ENCODE results near the gene DNM2.

DNA sequence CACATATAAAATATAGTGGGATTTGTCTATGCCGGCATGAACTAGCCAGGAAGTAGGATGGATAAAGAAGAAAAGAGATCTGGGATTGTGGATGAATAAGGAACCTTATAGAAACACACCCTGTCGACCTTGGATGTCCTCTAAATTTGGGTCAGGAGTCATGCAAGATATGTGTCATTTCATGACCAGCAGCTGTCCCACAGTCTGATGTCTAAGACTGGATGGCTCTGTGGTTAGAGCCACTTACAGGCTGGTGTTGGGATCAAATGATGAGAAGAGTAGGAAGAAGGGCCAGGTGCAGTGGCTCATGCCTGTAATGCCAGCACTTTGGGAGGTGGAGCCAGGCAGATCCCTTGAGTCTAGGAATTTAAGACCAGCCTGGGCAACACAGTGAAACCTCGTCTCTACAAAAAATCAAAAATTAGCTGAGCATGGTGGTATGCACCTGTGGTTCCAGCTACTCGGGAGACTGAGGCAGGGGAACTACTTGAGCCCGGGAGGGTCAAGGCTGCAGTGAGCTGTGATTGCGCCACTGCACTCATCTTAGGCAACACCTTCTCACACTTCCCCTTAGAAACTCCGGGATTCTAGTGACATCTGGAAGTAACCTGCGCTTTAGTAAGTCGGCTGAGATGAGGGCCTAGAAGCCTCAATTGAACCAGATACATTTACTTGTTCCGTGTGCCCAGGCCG is 87.3 kb downstream of the DNM2 start:
- TF ChIP-seq POLR2A (IDR thresholded peaks at IDR 0.05; ENCODE audit: low read depth) (no peak), EP300 (IDR thresholded peaks at IDR 0.05) (no peak), POLR2AphosphoS5 (IDR thresholded peaks at IDR 0.05) (no peak)
- TF ChIP-seq, protein P1, sequence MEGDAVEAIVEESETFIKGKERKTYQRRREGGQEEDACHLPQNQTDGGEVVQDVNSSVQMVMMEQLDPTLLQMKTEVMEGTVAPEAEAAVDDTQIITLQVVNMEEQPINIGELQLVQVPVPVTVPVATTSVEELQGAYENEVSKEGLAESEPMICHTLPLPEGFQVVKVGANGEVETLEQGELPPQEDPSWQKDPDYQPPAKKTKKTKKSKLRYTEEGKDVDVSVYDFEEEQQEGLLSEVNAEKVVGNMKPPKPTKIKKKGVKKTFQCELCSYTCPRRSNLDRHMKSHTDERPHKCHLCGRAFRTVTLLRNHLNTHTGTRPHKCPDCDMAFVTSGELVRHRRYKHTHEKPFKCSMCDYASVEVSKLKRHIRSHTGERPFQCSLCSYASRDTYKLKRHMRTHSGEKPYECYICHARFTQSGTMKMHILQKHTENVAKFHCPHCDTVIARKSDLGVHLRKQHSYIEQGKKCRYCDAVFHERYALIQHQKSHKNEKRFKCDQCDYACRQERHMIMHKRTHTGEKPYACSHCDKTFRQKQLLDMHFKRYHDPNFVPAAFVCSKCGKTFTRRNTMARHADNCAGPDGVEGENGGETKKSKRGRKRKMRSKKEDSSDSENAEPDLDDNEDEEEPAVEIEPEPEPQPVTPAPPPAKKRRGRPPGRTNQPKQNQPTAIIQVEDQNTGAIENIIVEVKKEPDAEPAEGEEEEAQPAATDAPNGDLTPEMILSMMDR (IDR thresholded peaks at IDR 0.05): no peak
